ENCODE results near the gene TIPARP. TPM values are rescaled to one million over a fixed set of nuclear protein-coding genes. Genes with fewer than 3 reads are reported as not detected.

TIPARP gene
- total and polyA plus RNA-seq, 2 of the 8 experiments (the other 6 are each of a cell fraction or from before 2014, with no cell fraction given): 1.6 to 5.8 TPM

GRCh38 chr3:156702367-156702766 is 28.0 kb downstream of the TIPARP start:
- Histone ChIP-seq H2BK5ac (ENCODE audit: low read depth, low read length) (no peak overlapping the region), H3K79me1 (ENCODE audit: low read depth, low read length) (no peaks in the 10 kb centered on the region), H2BK120ac (replicated peaks; ENCODE audit: low read depth, low read length) (no peak overlapping the region), H3K23me2 (ENCODE audit: low read depth, low read length) (no peaks in the 10 kb centered on the region), H3K79me2 (ENCODE audit: control insufficient read depth in 1 of 2, insufficient read depth in 2 of 2, low read length in 2 of 2) (no peaks in the 10 kb centered on the region), H3K4ac (replicated peaks; ENCODE audit: insufficient read length, low read depth, low read length) (no peak overlapping the region), H3K18ac (ENCODE audit: extremely low read depth, low read length) (no peak overlapping the region), H3K23ac (ENCODE audit: insufficient read length) (no peak overlapping the region), H3K27me3 (replicated peaks in 1 of 4; ENCODE audit: control insufficient read depth in 3 of 4, extremely low read depth in 1 of 4, insufficient read depth in 3 of 4, low read length in 3 of 4) (no peaks in the 10 kb centered on the region), H3K9ac (replicated peaks in 1 of 4; ENCODE audit: extremely low read depth in 1 of 4, low read depth in 3 of 4, low read length in 3 of 4) (no peak overlapping the region), H3K14ac (ENCODE audit: insufficient read length) (no peak overlapping the region), H4K8ac (ENCODE audit: extremely low read depth, insufficient read depth, low read length) (no peak overlapping the region), H2AFZ (ENCODE audit: low read length) (no peak overlapping the region), H3K4me2 (ENCODE audit: insufficient read depth in 1 of 2, low read depth in 2 of 2, low read length in 2 of 2) (no peak overlapping the region), H3K4me1 (replicated peaks in 1 of 4; ENCODE audit: control insufficient read depth in 3 of 4, insufficient read depth in 4 of 4, low read length in 3 of 4) (no peaks in the 10 kb centered on the region), H3K9me3 (ENCODE audit: insufficient read depth in 2 of 2, low read depth in 1 of 2, low read length in 1 of 2) (no peaks in the 10 kb centered on the region), H4K5ac (ENCODE audit: insufficient read length, low read depth, low read length) (no peak overlapping the region), H2BK15ac (ENCODE audit: low read length) (no peak overlapping the region), H3K36me3 (ENCODE audit: control insufficient read depth in 2 of 4, insufficient read depth in 4 of 4, low read length in 3 of 4) (peaks cover 0 to 20% (median 5%) of the 10 kb centered on the region in 4 experiments; a peak in 4 of 8 replicates), H2AK5ac (ENCODE audit: low read depth, low read length) (no peak overlapping the region), H4K91ac (replicated peaks; ENCODE audit: insufficient read length, low read length) (no peak overlapping the region), H3K27ac (ENCODE audit: low read depth, low read length) (no peak overlapping the region), H2BK20ac (ENCODE audit: low read length) (no peak overlapping the region), H3K4me3 (ENCODE audit: extremely low read depth in 1 of 4, insufficient read depth in 2 of 4, low read depth in 3 of 4, low read length in 4 of 4) (no peak overlapping the region), H2BK12ac (ENCODE audit: low read depth, low read length) (no peak overlapping the region), H4K20me1 (replicated peaks in 1 of 2; ENCODE audit: control insufficient read depth in 1 of 2, insufficient read depth in 2 of 2, low read length in 2 of 2) (peaks cover 0 to 2% of the 10 kb centered on the region in 2 experiments), H3K56ac (replicated peaks; ENCODE audit: insufficient read length, low read depth, low read length) (no peak overlapping the region)
- 87% methylated on average over 1 of the region's 1 CpG; no CpG with 5 or more reads in 1 of the 2 experiments for WGBS, 2 experiments (ENCODE audit: extremely low coverage in 1 of 2, insufficient coverage in 1 of 2, insufficient read length in 1 of 2, insufficient replicate concordance in 2 of 2, low coverage in 1 of 2, low lambda C conversion rate in 2 of 2, missing lambda C conversion rate in 1 of 2)
- no peak for DNase-seq (ENCODE audit: low read depth in 1 of 2, low spot score in 2 of 2)
- ChIA-PET CTCF (ENCODE audit: partially characterized antibody) (interaction anchor here (1.1 to 1.3 kb wide), 2 partner anchors 26 to 133 kb away, joined by 3 to 5 read pairs; no protein-coding TSS in a partner anchor), POLR2A (ENCODE audit: partially characterized antibody) (no interaction called here)
- FAIRE-seq: no peak
- TF ChIP-seq NANOG (IDR thresholded peaks at IDR 0.05; ENCODE audit: insufficient read depth, low read depth, low read length, poor library complexity, severe bottlenecking): no peak
- no peak for TF ChIP-seq POLR2AphosphoS5 (IDR thresholded peaks at IDR 0.05; ENCODE audit: low read depth, low read length)
- no peak for TF ChIP-seq TEAD4 (IDR thresholded peaks at IDR 0.05; ENCODE audit: low read depth, low read length)
- no peak for TF ChIP-seq CHD2 (IDR thresholded peaks at IDR 0.05; ENCODE audit: low read length)
- TF ChIP-seq CREB1 (IDR thresholded peaks at IDR 0.05): no peak
- TF ChIP-seq BCL11A (IDR thresholded peaks at IDR 0.05; ENCODE audit: low read depth in 2 of 2, low read length in 2 of 2): no peak
- TF ChIP-seq RAD21 (IDR thresholded peaks at IDR 0.05 in 1 of 2, conservative IDR thresholded peaks at IDR 0.05 in 1 of 2; ENCODE audit: low read depth in 2 of 2, low read length in 2 of 2): no peak
- TF ChIP-seq FOSL1 (IDR thresholded peaks at IDR 0.05; ENCODE audit: insufficient read depth, low read depth, low read length): no peak
- TF ChIP-seq TAF1 (IDR thresholded peaks at IDR 0.05; ENCODE audit: low read depth, low read length): no peak
- TF ChIP-seq SP2 (IDR thresholded peaks at IDR 0.05; ENCODE audit: low read length): no peak
- TF ChIP-seq SUZ12 (IDR thresholded peaks at IDR 0.05; ENCODE audit: low read length): no peak
- no peak for TF ChIP-seq RFX5 (IDR thresholded peaks at IDR 0.05; ENCODE audit: borderline replicate concordance, low read depth, low read length)
- TF ChIP-seq GABPA (IDR thresholded peaks at IDR 0.05; ENCODE audit: borderline replicate concordance, insufficient read depth, low read length): no peak
- TF ChIP-seq ASH2L (IDR thresholded peaks at IDR 0.05; ENCODE audit: low read length): no peak
- TF ChIP-seq RNF2 (IDR thresholded peaks at IDR 0.05; ENCODE audit: borderline replicate concordance, low read depth, low read length, missing control alignments, poor library complexity, severe bottlenecking): no peak
